ENCODE data around the gene ATP5MK. TPM values are rescaled to one million over a fixed set of nuclear protein-coding genes. Genes with fewer than 3 reads are reported as not detected.
"Not testable (repeated sequence)": the region's sequence is repeated elsewhere in the genome, so short reads cannot be mapped to it uniquely, and the experiment has no call there.

The ATP5MK gene
- total RNA-seq, 2 experiments from 2014 or later = 459 to 475 TPM

DNA sequence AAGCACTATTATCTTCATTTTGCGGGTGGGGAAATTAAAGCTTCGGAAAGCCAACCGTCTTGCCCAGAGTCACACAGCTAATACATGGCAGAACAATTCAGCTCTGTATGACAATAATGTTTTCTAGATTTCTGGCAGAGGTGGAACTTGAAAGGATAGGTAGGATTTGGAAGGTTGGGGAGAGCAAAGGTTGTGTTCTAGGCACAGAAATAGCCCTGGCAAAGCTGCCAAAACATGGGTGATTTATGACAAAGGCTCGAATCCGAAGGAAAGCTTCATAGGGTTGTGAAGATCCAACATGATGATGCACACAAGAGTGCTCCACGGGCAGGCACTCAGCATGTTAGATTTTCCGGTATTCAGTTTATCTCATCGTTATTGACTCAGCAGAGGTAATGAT, 19.3 kb upstream of the ATP5MK start:
- CTCF ChIA-PET = interaction anchor here (0.9 to 2.2 kb wide), 4 partner anchors 10 to 75 kb away, joined by 4 to 10 read pairs (median 6); no protein-coding TSS in a partner anchor

DNA sequence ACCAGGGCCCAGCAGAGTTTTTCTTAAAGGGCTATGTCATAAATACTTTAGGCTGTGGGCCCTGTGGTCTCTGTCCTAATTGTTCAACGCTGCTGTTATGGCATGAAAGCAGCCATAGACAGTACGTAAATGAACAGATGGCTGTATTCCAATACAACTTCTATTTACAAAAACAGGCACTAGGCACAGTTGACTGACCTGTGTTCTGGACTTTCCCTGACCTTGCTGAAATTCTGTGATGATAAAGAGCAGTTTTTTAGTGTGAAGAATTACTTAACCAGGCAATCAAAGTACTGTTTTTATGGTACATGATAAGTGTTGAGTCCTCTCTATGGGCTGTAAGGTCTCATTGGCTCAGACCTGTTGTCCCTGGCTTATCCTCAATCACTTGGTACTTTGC, 17.3 kb upstream of the ATP5MK start:
- ChIA-PET CTCF (no interaction called here), POLR2A (no interaction called here)

More for the DNA sequence above, 19.3 kb upstream of the ATP5MK start:
- POLR2A ChIA-PET = interaction anchor here (1.8 kb wide), 1 partner anchor 20 kb away, joined by 4 read pairs; the partner anchor contains the start of genes ATP5MK and PDCD11

DNA sequence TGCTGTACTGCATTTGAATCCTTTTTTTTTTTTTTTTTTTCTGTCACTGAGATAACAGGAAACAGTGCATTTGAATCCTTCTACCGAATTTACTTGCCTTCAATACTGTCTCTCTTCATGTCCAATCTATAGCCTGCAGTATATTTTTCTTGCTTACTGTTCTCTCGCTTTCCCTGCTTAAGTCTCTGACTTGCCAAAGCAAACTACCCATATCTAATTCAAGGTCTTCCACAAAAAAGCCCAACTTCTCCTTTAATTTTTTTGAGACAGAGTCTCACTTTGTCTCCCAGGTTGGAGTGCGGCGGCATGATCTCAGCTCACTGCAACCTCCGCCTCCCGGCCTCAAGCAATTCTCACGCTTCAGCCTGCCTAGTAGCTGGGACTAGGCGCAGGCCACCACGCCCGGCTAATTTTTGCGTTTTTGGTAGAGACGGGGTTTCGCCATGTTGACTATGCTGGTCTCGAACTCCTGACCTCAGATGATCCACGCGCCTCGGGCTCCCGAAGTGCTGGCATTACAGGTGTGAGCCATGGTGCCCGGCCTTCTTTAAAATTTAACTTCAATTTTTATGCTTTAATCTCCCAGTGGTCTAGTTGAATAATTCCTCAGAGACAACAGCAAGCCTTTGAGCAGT, 1.0 kb upstream of the ATP5MK start:
- CTCF ChIA-PET = interaction anchor here (1.0 to 1.4 kb wide), 2 partner anchors 47 to 148 kb away, joined by 3 to 4 read pairs; partner anchors contain the start of gene PCGF6
- POLR2A ChIA-PET = interaction anchor here (0.7 to 0.8 kb wide), 2 partner anchors 14 to 54 kb away, joined by 4 to 12 read pairs; no protein-coding TSS in a partner anchor

DNA sequence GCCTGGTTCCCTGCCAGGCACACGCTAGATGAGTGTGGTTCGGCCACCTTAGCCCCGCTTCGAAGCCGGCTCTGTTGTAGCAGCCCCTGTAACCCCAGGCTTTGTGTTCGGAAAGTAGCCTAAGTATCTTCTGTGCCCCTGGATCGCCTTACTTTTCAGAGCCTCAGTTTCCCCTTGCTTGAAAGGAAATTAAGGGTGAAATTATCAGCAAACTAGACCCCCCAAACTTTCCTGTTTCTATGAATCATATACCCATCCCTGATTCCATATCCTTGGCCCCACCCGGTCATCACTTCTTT, 463 bp upstream of the ATP5MK start:
- CTCF ChIA-PET = interaction anchor here (1.3 to 1.4 kb wide), 2 partner anchors 46 to 80 kb away, joined by 3 to 4 read pairs; partner anchors contain the start of gene PCGF6
- POLR2A ChIA-PET = interaction anchor here (0.8 kb wide), 1 partner anchor 55 kb away, joined by 4 read pairs; no protein-coding TSS in a partner anchor

DNA sequence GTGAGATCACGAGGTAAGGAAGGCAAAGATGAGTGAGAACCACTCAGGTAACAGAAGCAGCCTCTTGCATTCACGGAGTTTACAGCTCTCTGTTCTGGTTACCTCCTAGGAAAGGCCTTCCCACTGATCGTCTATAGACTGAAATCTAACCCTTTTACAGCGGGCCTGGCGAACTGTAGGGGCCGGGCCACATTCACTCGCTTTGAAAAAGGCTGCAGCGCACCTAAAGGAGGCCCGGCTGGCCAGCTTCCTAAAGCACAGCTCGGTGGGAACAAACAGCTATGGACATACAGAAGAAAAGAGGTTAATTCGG, 565 bp downstream of the ATP5MK start:
- ChIA-PET POLR2A (interaction anchor here (0.6 to 1.5 kb wide), 4 partner anchors 19 to 387 kb away, joined by 4 to 9 read pairs (median 4); no protein-coding TSS in a partner anchor), CTCF (interaction anchor here (1.3 to 1.4 kb wide), 3 partner anchors 23 to 81 kb away, joined by 3 to 4 read pairs (median 4); partner anchors contain the start of gene PCGF6)

DNA sequence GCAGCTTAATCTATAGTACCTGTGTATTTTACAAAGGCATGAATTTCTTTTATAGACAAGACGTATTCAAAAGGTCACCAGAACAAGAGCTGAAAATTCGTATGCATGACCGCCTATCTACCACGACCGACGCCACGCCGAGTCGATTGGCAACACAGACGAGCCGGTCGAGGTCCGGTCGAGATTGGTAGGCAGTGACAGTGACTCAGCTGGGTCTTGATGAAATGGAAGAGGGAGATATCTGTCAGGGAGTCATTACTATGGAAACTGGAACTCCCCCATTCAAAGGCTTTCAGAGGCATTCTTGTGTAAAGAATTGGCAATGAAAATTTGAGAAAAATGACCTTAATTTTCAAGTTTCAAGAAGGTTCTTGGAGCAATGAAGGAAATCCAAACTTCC, 2.1 kb downstream of the ATP5MK start:
- ChIA-PET CTCF (interaction anchor here (0.7 kb wide), 1 partner anchor 730 kb away, joined by 3 read pairs; no protein-coding TSS in a partner anchor), POLR2A (no interaction called here)

DNA sequence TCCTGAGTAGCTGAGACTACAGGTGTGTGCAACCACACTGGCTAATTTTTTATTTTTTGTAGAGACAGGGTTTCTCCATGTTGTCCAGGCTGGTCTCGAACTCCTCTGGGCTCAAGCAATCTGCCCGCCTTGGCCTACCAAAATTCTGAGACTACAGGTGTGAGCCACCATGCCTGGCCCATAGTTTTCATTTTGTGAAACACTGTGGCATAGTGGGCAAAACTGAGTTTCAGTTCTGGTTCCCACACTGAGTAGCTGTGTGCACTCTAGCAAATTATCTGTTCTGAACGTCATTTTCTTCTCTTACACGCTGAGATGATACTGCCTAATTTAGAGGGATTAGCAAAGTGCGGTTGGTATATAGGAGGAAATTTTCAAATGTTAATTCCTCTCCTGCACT, 13.5 kb downstream of the ATP5MK start:
- CTCF ChIA-PET = no interaction called here
- POLR2A ChIA-PET = no interaction called here

DNA sequence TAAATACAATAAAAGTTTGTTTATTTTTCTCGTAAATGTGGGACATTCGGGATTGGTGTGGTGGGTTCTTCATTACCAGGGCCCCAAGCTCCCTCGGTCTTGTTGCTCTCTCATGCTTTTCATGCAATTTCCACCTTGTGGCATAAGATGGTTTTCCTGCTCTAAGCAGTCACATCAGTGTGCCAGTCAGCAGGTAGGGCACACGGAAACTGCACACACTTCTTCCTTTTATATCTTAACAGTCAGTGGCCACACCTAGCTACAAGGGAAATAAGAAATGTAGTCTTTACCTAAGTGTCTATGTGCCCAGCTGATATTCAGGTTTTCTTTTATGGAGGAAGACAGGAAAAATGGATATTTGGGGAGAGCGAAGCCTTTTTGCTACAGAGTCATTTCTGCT, 22.0 kb downstream of the ATP5MK start:
- ChIA-PET POLR2A (interaction anchor here (0.5 to 1.1 kb wide), 2 partner anchors 22 to 45 kb away, joined by 3 to 5 read pairs; partner anchors contain the start of genes ATP5MK and PDCD11), CTCF (no interaction called here)

DNA sequence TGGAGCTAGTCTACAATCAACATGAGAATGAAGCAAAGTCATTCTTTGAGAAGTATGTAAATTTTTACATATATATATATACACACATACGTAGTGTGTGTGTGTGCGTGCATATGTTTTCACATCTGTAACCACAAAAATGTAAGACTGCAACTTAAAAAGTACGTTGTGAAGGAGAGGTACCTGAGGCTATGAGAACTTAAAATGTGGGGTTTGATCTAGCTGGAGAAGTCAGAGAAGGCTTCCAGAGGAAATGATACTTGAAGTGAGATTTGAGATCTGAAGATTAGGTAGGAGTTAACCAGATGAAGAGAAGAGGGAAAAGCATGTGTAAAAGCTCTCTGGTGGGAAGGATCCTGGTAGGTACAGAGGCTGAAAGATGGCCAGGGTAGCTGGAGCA, 22.7 kb downstream of the ATP5MK start:
- POLR2A ChIA-PET = interaction anchor here (1.1 kb wide), 1 partner anchor 23 kb away, joined by 5 read pairs; the partner anchor contains the start of genes ATP5MK and PDCD11
- CTCF ChIA-PET = interaction anchor here (0.8 to 2.1 kb wide), 2 partner anchors 16 to 22 kb away, joined by 3 to 4 read pairs; partner anchors contain the start of gene ATP5MK

DNA sequence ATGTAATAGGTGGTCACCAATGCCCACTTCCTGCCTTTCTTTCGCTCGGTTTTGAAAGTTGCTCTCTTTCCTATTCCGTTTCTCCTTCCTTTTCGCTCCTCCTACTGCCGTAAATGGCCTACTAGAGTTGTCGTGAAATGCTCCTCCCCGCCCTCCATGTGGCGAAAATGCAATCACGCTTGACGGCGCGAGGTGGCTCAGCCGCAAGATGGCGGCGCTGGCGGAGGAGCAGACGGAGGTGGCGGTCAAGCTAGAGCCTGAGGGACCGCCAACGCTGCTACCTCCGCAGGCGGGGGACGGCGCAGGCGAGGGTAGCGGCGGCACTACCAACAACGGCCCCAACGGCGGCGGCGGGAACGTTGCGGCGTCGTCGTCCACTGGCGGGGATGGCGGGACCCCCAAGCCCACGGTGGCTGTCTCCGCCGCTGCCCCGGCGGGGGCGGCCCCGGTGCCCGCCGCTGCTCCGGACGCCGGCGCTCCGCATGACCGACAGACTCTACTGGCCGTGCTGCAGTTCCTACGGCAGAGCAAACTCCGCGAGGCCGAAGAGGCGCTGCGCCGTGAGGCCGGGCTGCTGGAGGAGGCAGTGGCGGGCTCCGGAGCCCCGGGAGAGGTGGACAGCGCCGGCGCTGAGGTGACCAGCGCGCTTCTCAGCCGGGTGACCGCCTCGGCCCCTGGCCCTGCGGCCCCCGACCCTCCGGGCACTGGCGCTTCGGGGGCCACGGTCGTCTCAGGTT, 28.3 kb downstream of the ATP5MK start, which contains the start of gene TAF5:
Gene TAF5 (plus strand): TSS at position 195 of the 737 bp plus-strand sequence. CDS start 14 bp downstream, at position 209.
- CTCF ChIA-PET = interaction anchor here (0.6 to 1.4 kb wide), 3 partner anchors 24 to 115 kb away, joined by 3 read pairs; no protein-coding TSS in a partner anchor
- POLR2A ChIA-PET = interaction anchor here (0.7 to 1.9 kb wide), 2 partner anchors 17 to 106 kb away, joined by 3 to 7 read pairs; partner anchors contain the start of gene PCGF6

DNA sequence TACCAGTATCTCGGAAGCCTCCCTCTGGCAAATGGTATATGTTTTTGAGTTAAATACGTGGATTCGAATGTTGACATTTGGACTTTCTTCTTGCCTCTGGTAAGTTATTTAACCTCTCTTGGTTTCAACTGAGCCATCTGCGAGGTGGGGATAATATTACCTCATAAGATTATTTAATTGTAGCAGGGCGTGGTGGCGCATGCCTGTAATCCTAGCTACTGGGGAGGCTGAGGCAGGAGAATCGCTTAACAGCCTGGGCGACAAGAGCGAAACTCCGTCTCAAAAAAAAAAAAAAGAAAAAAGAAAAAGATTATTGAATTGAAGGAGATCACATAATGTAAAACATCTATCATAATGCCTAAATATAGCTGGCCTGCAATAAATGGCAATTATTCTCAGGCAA, 28.9 kb downstream of the ATP5MK start:
- ChIA-PET POLR2A (interaction anchor here (1.9 kb wide), 1 partner anchor 16 kb away, joined by 7 read pairs; the partner anchor contains the start of gene PCGF6), CTCF (interaction anchor here (0.6 to 1.4 kb wide), 2 partner anchors 25 to 102 kb away, joined by 3 read pairs; no protein-coding TSS in a partner anchor)

DNA sequence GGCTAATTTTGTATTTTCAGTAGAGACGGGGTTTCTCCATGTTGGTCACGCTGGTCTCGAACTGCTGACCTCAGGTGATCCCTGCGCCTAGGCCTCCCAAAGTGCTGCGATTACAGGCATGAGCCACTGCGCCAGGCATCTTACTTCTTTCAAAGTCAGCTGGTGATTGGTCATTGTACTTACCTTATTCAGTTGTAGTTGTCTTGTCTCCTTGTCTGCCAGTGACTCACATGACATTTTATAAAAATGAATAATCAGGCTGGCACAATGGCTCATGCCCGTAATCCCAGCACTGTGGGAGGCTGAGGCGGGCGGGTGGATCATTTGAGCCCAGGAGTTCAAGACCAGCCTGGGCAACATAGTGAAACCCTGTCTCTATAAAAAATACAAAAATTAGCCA, 35.5 kb downstream of the ATP5MK start:
- POLR2A ChIA-PET = not testable (repeated sequence)

DNA sequence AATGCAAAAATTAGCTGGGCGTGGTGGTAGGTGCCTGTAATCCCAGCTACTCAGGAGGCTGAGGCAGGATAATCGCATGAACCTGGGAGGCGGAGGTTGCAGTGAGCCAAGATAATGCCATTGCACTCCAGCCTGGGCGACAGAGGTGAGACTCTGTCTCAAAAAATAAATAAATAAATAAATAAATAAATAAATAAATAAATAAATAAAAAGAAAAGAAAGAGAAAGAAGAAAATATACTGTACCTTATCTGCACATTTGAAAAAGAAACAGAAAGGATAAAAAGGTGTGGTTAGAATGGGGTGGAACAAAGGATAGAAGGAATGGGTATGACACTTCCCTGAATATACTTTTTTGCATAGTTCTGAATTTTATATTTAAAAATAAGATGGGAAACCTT, 36.8 kb downstream of the ATP5MK start:
- CTCF ChIA-PET, POLR2A ChIA-PET: not testable (repeated sequence)

More for the DNA sequence above, 35.5 kb downstream of the ATP5MK start:
- CTCF ChIA-PET = not testable (repeated sequence)

DNA sequence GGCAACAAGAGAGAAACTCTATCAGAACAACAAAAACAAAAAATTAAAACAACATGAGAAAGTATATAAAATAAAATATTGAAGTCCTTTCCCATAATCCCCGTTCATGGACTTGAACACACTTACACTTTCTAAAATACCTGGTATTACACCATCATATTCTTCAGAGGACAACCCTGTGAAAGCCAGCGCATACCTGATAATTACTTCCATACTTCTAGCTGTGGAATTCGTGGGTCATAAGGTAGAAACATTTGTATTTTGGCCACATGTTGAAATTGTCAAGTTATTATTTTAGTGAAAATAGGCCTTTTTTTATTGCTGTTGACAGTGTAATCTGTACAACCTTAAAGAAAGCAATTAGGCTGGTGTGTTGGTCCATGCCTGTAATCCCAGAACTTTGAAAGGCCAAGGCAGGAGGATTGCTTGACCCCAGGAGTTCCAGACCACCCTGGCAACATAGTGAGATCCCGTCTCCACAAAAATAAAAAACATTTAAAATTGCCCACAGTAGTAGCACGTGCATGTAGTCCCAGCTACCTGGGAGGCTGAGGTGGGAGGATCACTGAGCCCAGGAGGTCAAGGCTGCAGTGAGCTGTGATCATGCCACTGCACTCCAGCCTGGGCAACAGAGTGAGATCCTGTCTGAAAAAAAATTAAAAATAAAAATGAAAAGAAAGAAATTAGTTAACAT, 40.2 kb downstream of the ATP5MK start:
- POLR2A ChIA-PET = no interaction called here
- CTCF ChIA-PET = interaction anchor here (0.6 kb wide), 1 partner anchor 17 kb away, joined by 3 read pairs; no protein-coding TSS in a partner anchor

DNA sequence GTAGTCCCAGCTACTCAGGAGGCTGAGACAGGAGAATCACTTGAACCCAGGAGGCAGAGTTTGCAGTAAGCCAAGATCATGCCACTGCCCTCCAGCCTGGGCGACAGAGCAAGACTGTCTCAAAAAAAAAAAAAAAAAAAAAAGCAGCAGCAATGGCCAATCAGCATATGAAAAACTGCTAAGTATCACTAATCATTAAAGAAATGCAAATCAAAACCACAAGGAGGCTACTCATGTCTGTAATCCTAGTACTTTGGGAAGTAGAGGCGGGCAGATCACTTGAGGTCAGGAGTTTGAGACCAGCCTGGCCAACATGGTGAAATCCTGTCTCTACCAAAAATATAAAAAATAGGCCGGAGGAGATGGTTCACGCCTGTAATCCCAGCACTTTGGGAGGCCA, 41.7 kb downstream of the ATP5MK start:
- POLR2A ChIA-PET = not testable (repeated sequence)
- CTCF ChIA-PET = interaction anchor here (0.6 kb wide), 1 partner anchor 90 kb away, joined by 3 read pairs; no protein-coding TSS in a partner anchor

DNA sequence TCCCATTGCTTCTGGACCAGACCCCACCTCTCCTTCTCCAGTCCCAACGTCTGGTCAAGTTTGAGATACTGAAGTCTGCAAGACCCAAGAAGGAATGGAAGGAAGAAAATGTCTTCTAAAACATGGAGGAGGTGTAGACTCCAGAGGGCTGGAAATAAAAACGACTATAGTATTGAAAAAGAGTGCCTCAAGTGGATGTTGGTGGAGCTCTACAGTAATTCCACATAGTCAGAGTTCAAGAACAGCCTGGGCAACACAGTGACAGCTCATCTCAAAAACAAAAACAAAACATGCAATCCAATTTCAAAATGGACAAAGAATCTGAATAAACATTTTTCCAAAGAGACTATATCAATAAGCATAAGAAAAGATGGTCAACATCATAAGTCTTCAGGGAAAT, 43.0 kb downstream of the ATP5MK start:
- ChIA-PET CTCF (no interaction called here), POLR2A (no interaction called here)

DNA sequence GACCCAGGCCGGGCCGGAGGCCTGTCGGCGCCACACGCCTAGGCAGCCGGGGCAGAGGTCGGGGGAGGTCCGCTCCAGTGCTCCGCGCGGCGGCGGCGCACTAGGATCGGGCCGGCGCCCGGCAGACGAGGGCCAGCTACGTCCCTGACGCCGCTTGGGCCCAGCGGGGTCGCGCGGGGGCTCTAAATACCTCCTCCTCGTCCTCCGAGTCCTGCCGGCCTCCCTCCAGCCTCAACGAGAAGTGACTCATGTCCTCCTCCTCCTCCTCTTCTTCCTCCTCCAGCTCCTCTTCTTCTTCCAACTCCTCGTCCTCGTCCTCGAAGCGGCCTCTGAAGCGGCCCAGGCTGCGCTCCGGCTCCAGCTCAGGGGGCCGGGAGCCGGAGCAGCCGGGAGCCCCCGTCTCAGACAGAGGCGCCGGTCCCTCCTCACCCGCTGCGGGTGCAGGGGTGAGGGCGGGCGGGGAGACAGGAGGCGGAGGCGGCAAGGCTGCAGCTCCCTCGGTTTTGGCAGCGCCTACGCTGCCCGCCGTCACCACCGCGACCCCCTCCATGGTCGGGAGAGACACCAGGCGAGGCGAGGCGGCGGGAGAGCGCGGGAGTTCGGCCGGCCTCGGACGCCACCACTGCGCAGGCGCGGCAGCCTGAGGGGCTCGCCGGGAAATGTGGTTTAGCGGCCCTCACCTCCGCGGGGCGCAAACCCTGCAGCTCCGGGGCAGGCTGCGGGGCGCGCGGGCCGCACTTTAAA, 45.6 kb downstream of the ATP5MK start, which contains the start of gene PCGF6:
Gene PCGF6 (minus strand): TSS at position 624 of the 744 bp plus-strand sequence. CDS start 74 bp downstream, at position 550.
- POLR2A ChIA-PET = interaction anchor here (0.6 to 1.8 kb wide), 7 partner anchors 17 to 310 kb away, joined by 3 to 7 read pairs (median 4); partner anchors contain the start of genes ATP5MK, NT5C2, PDCD11 and TAF5

DNA sequence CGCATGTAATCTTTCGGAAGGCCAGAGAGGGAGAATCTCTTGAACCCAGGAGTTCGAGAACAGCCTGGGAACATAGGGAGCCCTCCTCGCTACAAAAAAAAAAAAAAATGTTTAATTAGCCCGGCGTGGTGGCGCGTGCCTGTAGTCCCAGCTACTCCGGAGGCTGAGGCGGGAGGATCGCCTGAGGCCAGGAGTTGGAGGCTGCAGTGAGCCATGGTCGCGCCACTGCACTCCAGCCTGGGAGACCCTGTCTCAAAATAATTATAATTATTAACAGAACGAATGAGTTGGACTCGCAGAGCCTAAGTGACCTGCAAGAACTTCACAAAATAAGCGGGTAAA, 46.1 kb downstream of the ATP5MK start:
- CTCF ChIA-PET = interaction anchor here (0.8 to 1.1 kb wide), 3 partner anchors 16 to 46 kb away, joined by 3 to 4 read pairs (median 4); partner anchors contain the start of genes ATP5MK and PDCD11
- POLR2A ChIA-PET = interaction anchor here (0.7 to 1.8 kb wide), 5 partner anchors 17 to 157 kb away, joined by 3 to 7 read pairs (median 4); partner anchors contain the start of genes ATP5MK, NT5C2, PDCD11 and TAF5

More for the DNA sequence above, 45.6 kb downstream of the ATP5MK start, which contains the start of gene PCGF6:
- CTCF ChIA-PET = interaction anchor here (0.8 to 1.1 kb wide), 3 partner anchors 17 to 46 kb away, joined by 3 to 4 read pairs (median 4); partner anchors contain the start of genes ATP5MK and PDCD11

All from activated CD8-positive, alpha-beta memory T cell treated with anti-CD3 and anti-CD28 coated beads for 36 hours (primary cell).